ENCODE data around the gene KRT33A. TPM values are rescaled to one million over a fixed set of nuclear protein-coding genes. Genes with fewer than 3 reads are reported as not detected.

The KRT33A gene
- total and polyA plus RNA-seq, 12 donors, result not detected

GRCh38 chr17:41335747-41336146 is 14.9 kb downstream of the KRT33A start:
- H3K4me3 ChIP-seq, result no peak overlapping the region
- no peaks in the 10 kb centered on the region for H3K9me3 ChIP-seq (replicated peaks in 1 of 3)
- no peaks in the 10 kb centered on the region for H3K36me3 ChIP-seq (replicated peaks in 1 of 2)
- no peaks in the 10 kb centered on the region for H3K4me1 ChIP-seq (replicated peaks in 1 of 2)
- TF ChIP-seq POLR2A (IDR thresholded peaks at IDR 0.05), result no peak
- 91 to 95% (median 94%) methylated on average over 1 of the region's 1 CpG for WGBS, 4 donors
- intact Hi-C loops (cut with DNase I), result loop anchor here in 1 of 2 donors (10.0 kb wide), 1 partner anchor 381 kb away; no protein-coding TSS in a partner anchor
- no peak overlapping the region for H3K27ac ChIP-seq
- DNase-seq, result no peak
- no peaks in the 10 kb centered on the region for H3K27me3 ChIP-seq

DNA sequence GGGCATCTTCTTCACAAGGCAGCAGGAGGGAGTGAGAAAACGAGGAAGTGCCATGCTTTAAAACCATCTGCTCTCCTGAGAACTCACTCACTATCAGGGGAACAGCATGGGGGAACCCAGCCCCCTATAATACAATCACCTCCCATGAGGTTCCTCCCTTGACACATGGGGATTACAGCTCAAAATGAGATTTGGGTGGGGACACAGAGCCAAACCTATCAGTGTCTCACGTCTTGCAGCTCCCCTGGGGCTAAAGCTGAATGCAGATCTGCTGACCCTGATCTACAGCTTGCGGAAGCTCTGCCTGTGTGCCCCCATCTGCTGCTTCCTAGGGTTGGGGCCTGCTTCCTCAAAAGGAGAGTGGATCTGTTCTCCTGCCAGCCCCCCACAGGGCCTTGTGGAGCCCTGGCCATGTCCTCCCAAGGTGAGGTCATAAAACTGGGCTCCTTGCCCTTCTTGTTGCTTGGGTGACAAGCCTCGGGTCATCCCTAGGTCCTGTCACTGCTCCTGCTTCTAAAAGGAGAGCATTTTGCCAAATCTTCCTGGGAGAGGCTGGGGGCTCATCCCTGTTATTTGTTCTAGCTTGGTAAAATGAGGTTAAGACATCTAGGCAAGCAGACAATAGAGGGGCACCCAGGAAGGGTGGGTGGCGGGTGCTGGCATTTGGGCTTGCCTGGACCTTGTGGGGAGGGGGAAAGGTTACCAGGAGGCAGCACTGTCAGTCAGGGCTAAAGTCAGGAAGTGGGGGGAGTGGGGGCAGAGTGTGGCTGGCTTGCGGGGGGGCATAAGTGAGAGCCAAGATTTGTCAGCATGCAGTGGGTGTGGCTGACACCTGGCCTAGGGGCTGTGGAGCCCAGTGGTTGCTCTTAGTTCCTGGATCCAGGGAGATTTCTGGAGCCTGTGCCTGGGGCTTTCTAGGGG is 16.0 kb downstream of the KRT33A start:
- Histone ChIP-seq H3K4me1 (replicated peaks in 1 of 2) (no peaks in the 10 kb centered on the region), H3K27ac (no peak overlapping the region), H3K9me3 (replicated peaks in 1 of 3) (no peaks in the 10 kb centered on the region), H3K27me3 (no peaks in the 10 kb centered on the region), H3K36me3 (replicated peaks in 1 of 2) (no peaks in the 10 kb centered on the region), H3K4me3 (no peak overlapping the region)
- intact Hi-C loops (cut with DNase I), result loop anchor here in 1 of 2 donors (10.0 kb wide), 1 partner anchor 380 kb away; no protein-coding TSS in a partner anchor
- no peak for TF ChIP-seq POLR2A (IDR thresholded peaks at IDR 0.05)
- TF ChIP-seq, protein P1, sequence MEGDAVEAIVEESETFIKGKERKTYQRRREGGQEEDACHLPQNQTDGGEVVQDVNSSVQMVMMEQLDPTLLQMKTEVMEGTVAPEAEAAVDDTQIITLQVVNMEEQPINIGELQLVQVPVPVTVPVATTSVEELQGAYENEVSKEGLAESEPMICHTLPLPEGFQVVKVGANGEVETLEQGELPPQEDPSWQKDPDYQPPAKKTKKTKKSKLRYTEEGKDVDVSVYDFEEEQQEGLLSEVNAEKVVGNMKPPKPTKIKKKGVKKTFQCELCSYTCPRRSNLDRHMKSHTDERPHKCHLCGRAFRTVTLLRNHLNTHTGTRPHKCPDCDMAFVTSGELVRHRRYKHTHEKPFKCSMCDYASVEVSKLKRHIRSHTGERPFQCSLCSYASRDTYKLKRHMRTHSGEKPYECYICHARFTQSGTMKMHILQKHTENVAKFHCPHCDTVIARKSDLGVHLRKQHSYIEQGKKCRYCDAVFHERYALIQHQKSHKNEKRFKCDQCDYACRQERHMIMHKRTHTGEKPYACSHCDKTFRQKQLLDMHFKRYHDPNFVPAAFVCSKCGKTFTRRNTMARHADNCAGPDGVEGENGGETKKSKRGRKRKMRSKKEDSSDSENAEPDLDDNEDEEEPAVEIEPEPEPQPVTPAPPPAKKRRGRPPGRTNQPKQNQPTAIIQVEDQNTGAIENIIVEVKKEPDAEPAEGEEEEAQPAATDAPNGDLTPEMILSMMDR (IDR thresholded peaks at IDR 0.05), result no peak
- no peak for DNase-seq
- WGBS, 4 donors, result 70 to 80% (median 74%) methylated on average over 5 to 6 of the region's 6 CpGs

- intact Hi-C loops (cut with DNase I), result loop anchor here in 1 of 2 donors (10.0 kb wide), 1 partner anchor 379 kb away; no protein-coding TSS in a partner anchor
- Histone ChIP-seq H3K36me3 (replicated peaks in 1 of 2) (no peaks in the 10 kb centered on the region), H3K27ac (no peak overlapping the region), H3K4me3 (no peak overlapping the region), H3K4me1 (replicated peaks in 1 of 2) (no peaks in the 10 kb centered on the region), H3K27me3 (no peaks in the 10 kb centered on the region), H3K9me3 (replicated peaks in 1 of 3) (no peaks in the 10 kb centered on the region)
- 90 to 100% (median 96%) methylated on average over 2 to 3 of the region's 3 CpGs for WGBS, 4 donors
- no peak for DNase-seq
- TF ChIP-seq POLR2A (IDR thresholded peaks at IDR 0.05), result no peak
- TF ChIP-seq, protein P1 (IDR thresholded peaks at IDR 0.05), result no peak
Measured at GRCh38 chr17:41333836-41334235, 16.8 kb downstream of the KRT33A start.

GRCh38 chr17:41333098-41333497 is 17.5 kb downstream of the KRT33A start:
- TF ChIP-seq POLR2A (IDR thresholded peaks at IDR 0.05), result no peak
- TF ChIP-seq, protein P1 (IDR thresholded peaks at IDR 0.05), result no peak
- Histone ChIP-seq H3K27ac (no peak overlapping the region), H3K4me1 (replicated peaks in 1 of 2) (no peaks in the 10 kb centered on the region), H3K27me3 (no peaks in the 10 kb centered on the region), H3K36me3 (replicated peaks in 1 of 2) (no peaks in the 10 kb centered on the region), H3K9me3 (replicated peaks in 1 of 3) (no peaks in the 10 kb centered on the region), H3K4me3 (no peak overlapping the region)
- 96 to 100% (median 97%) methylated on average over 5 of the region's 5 CpGs for WGBS, 4 donors
- DNase-seq, result no peak
- intact Hi-C loops (cut with DNase I), result loop anchor here in 1 of 2 donors (10.0 kb wide), 1 partner anchor 378 kb away; no protein-coding TSS in a partner anchor
